AG04449 (cell line): Measurements from ENCODE around the gene DENND10.
A peak's percentile ranks its signal among the peaks of the same experiment; 100 is the strongest.
"Not testable (repeated sequence)": the region's sequence is repeated elsewhere in the genome, so short reads cannot be mapped to it uniquely, and the experiment has no call there.

Experiments
- CTCF ChIA-PET: fragments of 350-600 bp; formaldehyde crosslinking; extraction: SDS; loops from one replicate; lab custom pipeline; 2021; ENCODE audit warnings: antibody characterized with exemption; lab: Yijun Ruan, JAX
- POLR2A ChIA-PET: fragments of 400-600, 350-600 bp; formaldehyde crosslinking; extraction: SDS; loops from one replicate; lab custom pipeline; 2020; ENCODE audit warnings: antibody characterized with exemption, inconsistent platforms; lab: Yijun Ruan, JAX
- DNase-seq: peaks from one replicate; pipeline ENCODE4 v3.0.0-alpha.2; 2010; ENCODE audit warnings: low read depth, low spot score
- H3K4me3 ChIP-seq: 2 replicates; pipeline ENCODE4 v1.5.1; 2011; ENCODE audit warnings: low read depth, mild to moderate bottlenecking, control low read depth, low read length
- CTCF ChIP-seq: IDR thresholded peaks from one replicate; pipeline ENCODE4 v1.5.1; 2011; ENCODE audit warnings: mild to moderate bottlenecking, moderate library complexity, low read length, control low read depth, inconsistent platforms; ENCODE audit not compliant: insufficient read depth; ENCODE audit errors: missing control alignments

The DENND10 gene

GRCh38 chr10:119176166-119176565 is 72.3 kb downstream of the DENND10 start:
- no peak for TF ChIP-seq CTCF
- H3K4me3 ChIP-seq = no peak overlapping the region
- no peak for DNase-seq
- POLR2A ChIA-PET = no interaction called here
- CTCF ChIA-PET = interaction anchor here (2.2 kb wide), 1 partner anchor 22 kb away, joined by 10 read pairs; no protein-coding TSS in a partner anchor

- POLR2A ChIA-PET = no interaction called here
Observed at GRCh38 chr10:119177708-119178371, 73.9 kb downstream of the DENND10 start.

GRCh38 chr10:119178372-119179119 is 74.6 kb downstream of the DENND10 start, which contains the start of gene PRDX3:
PRDX3 (minus strand) TSS chr10:119178812; CDS start chr10:119178790, 22 bp downstream.
- POLR2A ChIA-PET = no interaction called here
- peak; percentile 27 for TF ChIP-seq CTCF
- DNase-seq = no peak
- CTCF ChIA-PET = no interaction called here
- H3K4me3 ChIP-seq = peak within 1 kb of the TSS; percentile 97

More at GRCh38 chr10:119177708-119178371, 73.9 kb downstream of the DENND10 start:
- peak overlapping the region; percentile 97 for H3K4me3 ChIP-seq
- no peak for DNase-seq
- CTCF ChIA-PET = interaction anchor here (2.2 kb wide), 1 partner anchor 21 kb away, joined by 10 read pairs; no protein-coding TSS in a partner anchor
- TF ChIP-seq CTCF = no peak

GRCh38 chr10:119180850-119181400 is 77.0 kb downstream of the DENND10 start:
- DNase-seq, POLR2A ChIA-PET, H3K4me3 ChIP-seq: not testable (repeated sequence)
- CTCF ChIA-PET = interaction anchor here (0.7 to 1.5 kb wide), 2 partner anchors 9 to 71 kb away, joined by 3 to 8 read pairs; no protein-coding TSS in a partner anchor

- CTCF ChIA-PET = interaction anchor here (0.9 to 2.0 kb wide), 2 partner anchors 15 to 259 kb away, joined by 4 to 11 read pairs; no protein-coding TSS in a partner anchor
- DNase-seq = no peak
- no peak for TF ChIP-seq CTCF
Observed at GRCh38 chr10:119183664-119184412, 79.9 kb downstream of the DENND10 start.

More at GRCh38 chr10:119183664-119184412, 79.9 kb downstream of the DENND10 start:
- POLR2A ChIA-PET = no interaction called here
- H3K4me3 ChIP-seq = no peak overlapping the region
